ENCODE results near the gene PLCB1.

- TF ChIP-seq, protein P1, sequence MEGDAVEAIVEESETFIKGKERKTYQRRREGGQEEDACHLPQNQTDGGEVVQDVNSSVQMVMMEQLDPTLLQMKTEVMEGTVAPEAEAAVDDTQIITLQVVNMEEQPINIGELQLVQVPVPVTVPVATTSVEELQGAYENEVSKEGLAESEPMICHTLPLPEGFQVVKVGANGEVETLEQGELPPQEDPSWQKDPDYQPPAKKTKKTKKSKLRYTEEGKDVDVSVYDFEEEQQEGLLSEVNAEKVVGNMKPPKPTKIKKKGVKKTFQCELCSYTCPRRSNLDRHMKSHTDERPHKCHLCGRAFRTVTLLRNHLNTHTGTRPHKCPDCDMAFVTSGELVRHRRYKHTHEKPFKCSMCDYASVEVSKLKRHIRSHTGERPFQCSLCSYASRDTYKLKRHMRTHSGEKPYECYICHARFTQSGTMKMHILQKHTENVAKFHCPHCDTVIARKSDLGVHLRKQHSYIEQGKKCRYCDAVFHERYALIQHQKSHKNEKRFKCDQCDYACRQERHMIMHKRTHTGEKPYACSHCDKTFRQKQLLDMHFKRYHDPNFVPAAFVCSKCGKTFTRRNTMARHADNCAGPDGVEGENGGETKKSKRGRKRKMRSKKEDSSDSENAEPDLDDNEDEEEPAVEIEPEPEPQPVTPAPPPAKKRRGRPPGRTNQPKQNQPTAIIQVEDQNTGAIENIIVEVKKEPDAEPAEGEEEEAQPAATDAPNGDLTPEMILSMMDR (conservative IDR thresholded peaks at IDR 0.05; ENCODE audit: low read length), result no peak
- no peak for TF ChIP-seq EZH2phosphoT487 (IDR thresholded peaks at IDR 0.05; ENCODE audit: borderline replicate concordance)
Observed at GRCh38 chr20:8155812-8156211, 23.7 kb downstream of the PLCB1 start.
